Mesothelial cell of epicardium (in vitro differentiated cells): ENCODE results near the gene GYS1. TPM values are rescaled to one million over a fixed set of nuclear protein-coding genes. Genes with fewer than 3 reads are reported as not detected.

Source experiments
- DNase-seq, 2 experiments: peaks; one replicate each; pipeline ENCODE4 v3.0.0; 2021; ENCODE audit warnings: low spot score in 2 of 2; ENCODE audit not compliant: unreplicated experiment in 2 of 2
- H3K27ac Mint-ChIP-seq: 2 replicates; pipeline ENCODE4 v1.8.0; 2021; ENCODE audit warnings: mixed read lengths
- H3K27me3 Mint-ChIP-seq: 2 replicates; pipeline ENCODE4 v1.8.0; 2021; ENCODE audit warnings: low read depth, mixed read lengths
- H3K36me3 Mint-ChIP-seq: 2 replicates; pipeline ENCODE4 v1.8.0; 2021; ENCODE audit warnings: mixed read lengths
- H3K4me1 Mint-ChIP-seq: 2 replicates; pipeline ENCODE4 v1.8.0; 2021; ENCODE audit warnings: mixed read lengths
- H3K4me3 Mint-ChIP-seq: 2 replicates; pipeline ENCODE4 v1.8.0; 2021; ENCODE audit warnings: mild to moderate bottlenecking, moderate library complexity, mixed read lengths
- H3K9me3 Mint-ChIP-seq: 2 replicates; pipeline ENCODE4 v1.8.0; 2021; ENCODE audit warnings: mixed read lengths
- CTCF ChIP-seq: fragments of 200-600 bp; sonication (generic); IDR thresholded peaks from one replicate; pipeline ENCODE4 v1.5.0; 2021; ENCODE audit warnings: antibody characterized with exemption; ENCODE audit not compliant: unreplicated experiment
- total RNA-seq: library from RNA; stranded (reverse); gene quantifications from 3 replicates; pipeline ENCODE4 v1.2.1, GENCODE V29; 2021

Gene GYS1
- total RNA-seq, 1 donor from 2014 or later, result 58.8 TPM

- no peak overlapping the region for H3K4me3 Mint-ChIP-seq
These were observed 46.4 kb downstream of the GYS1 start for GRCh38 chr19:48946463-48947257.

DNA sequence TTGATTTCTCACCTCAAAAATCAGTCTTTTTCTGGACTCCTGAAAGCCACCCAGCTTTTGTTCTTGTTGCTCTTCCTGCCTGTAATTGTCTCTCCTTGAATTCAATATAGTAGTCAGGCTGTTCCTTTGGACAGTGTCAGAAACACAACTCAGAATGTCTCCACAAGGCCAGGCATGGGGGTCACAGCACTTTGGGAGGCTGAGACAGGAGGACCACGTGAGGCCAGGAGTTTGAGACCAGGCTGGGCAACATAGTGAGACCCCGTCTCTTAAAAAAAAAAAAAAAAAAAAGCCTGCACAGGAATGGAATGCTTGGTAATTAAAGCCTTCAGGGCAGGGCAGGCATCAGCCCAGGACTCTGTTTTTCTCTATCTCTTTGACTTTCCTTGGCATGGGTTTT is 47.3 kb downstream of the GYS1 start:
- no peak overlapping the region for H3K4me3 Mint-ChIP-seq
- no peak for TF ChIP-seq CTCF
- no peaks in the 10 kb centered on the region for H3K27me3 Mint-ChIP-seq
- peaks cover 8% of the 10 kb centered on the region for H3K9me3 Mint-ChIP-seq
- no peaks in the 10 kb centered on the region for H3K4me1 Mint-ChIP-seq
- H3K27ac Mint-ChIP-seq, result no peak overlapping the region
- peaks cover 8% of the 10 kb centered on the region for H3K36me3 Mint-ChIP-seq
- no peak for DNase-seq

More at GRCh38 chr19:48946463-48947257, 46.4 kb downstream of the GYS1 start:
- H3K4me1 Mint-ChIP-seq, result no peaks in the 10 kb centered on the region
- TF ChIP-seq CTCF, result no peak
- no peak overlapping the region for H3K27ac Mint-ChIP-seq
- no peak for DNase-seq
- H3K9me3 Mint-ChIP-seq, result peaks cover 3% of the 10 kb centered on the region
- peaks cover 2% of the 10 kb centered on the region for H3K36me3 Mint-ChIP-seq
- no peaks in the 10 kb centered on the region for H3K27me3 Mint-ChIP-seq

GRCh38 chr19:48945415-48945814 is 47.7 kb downstream of the GYS1 start:
- Mint-ChIP-seq H3K9me3 (peaks cover 8% of the 10 kb centered on the region), H3K4me3 (no peak overlapping the region), H3K27me3 (no peaks in the 10 kb centered on the region), H3K4me1 (no peaks in the 10 kb centered on the region), H3K36me3 (peaks cover 12% of the 10 kb centered on the region), H3K27ac (no peak overlapping the region)
- no peak for TF ChIP-seq CTCF
- no peak for DNase-seq

- no peak for TF ChIP-seq CTCF
- H3K4me3 Mint-ChIP-seq, result no peak overlapping the region
- H3K4me1 Mint-ChIP-seq, result no peaks in the 10 kb centered on the region
- peaks cover 23% of the 10 kb centered on the region for H3K36me3 Mint-ChIP-seq
- H3K27me3 Mint-ChIP-seq, result no peaks in the 10 kb centered on the region
- H3K27ac Mint-ChIP-seq, result no peak overlapping the region
- peaks cover 5% of the 10 kb centered on the region for H3K9me3 Mint-ChIP-seq
- no peak for DNase-seq
These were observed 50.0 kb downstream of the GYS1 start for GRCh38 chr19:48943081-48943480.

DNA sequence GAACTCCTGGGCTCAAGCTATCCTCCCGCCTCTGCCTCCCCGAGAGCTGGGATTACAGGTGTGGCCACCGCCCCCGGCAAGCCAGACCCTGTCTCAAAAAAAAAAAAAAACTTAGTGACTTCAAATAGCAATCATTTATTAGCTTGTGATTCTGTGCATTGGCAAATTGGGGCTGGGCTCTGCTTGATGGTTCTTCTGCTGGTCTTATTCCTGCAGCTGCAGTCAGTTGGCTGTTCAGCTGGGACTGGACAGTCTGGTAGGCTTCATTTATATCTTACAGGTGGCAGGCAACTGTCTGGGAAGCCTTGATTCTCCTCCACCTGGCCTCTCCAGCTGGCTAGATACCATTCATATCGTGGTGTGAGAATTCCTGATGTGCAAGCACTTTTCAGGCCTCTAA is 52.2 kb downstream of the GYS1 start:
- Mint-ChIP-seq H3K36me3 (peaks cover 25% of the 10 kb centered on the region), H3K4me1 (no peaks in the 10 kb centered on the region), H3K9me3 (peaks cover 5% of the 10 kb centered on the region), H3K27me3 (no peaks in the 10 kb centered on the region), H3K4me3 (no peak overlapping the region), H3K27ac (no peak overlapping the region)
- no peak for TF ChIP-seq CTCF
- no peak for DNase-seq
